Loucy (cell line): ENCODE data around the gene CD151.

Source experiments
- CTCF ChIP-seq: fragments of 200-600 bp; sonication (generic); conservative IDR thresholded peaks from 2 replicates; pipeline ENCODE4 v1.5.1; 2014; ENCODE audit warnings: mild to moderate bottlenecking, antibody characterized with exemption, low read length
- EZH2phosphoT487 ChIP-seq: fragments of 200-600 bp; IDR thresholded peaks from 2 replicates; pipeline ENCODE4 v1.6.1; 2018; ENCODE audit warnings: antibody characterized with exemption, mild to moderate bottlenecking, moderate library complexity, borderline replicate concordance

GRCh38 chr11:869399-870126, 36.8 kb downstream of the CD151 start:
- TF ChIP-seq CTCF, result no peak
- TF ChIP-seq EZH2phosphoT487, result no peak
